Peyer's patch (tissue), 4 donors: ENCODE measurements around the gene FAS.

ENCODE experiments used
- CTCF ChIP-seq, 6 experiments: fragments of 450-650 bp in 4 of 6; fragments of 200-600 bp in 2 of 6; sonication (generic) in 1 of 6; IDR thresholded peaks; one replicate each; pipeline ENCODE4 v1.5.1; 2017 to 2019; ENCODE audit warnings: antibody characterized with exemption in 6 of 6, mild to moderate bottlenecking in 3 of 6, moderate library complexity in 1 of 6
- POLR2A ChIP-seq, 2 donors: fragments of 450-650 bp; IDR thresholded peaks; one replicate each; pipeline ENCODE4 v1.5.1; 2017; ENCODE audit warnings: antibody characterized with exemption in 2 of 2, mild to moderate bottlenecking in 2 of 2, moderate library complexity in 2 of 2

GRCh38 chr10:88987243-88987725 is 3.3 kb upstream of the FAS start:
- no peak for TF ChIP-seq POLR2A (IDR thresholded peaks at IDR 0.05)
- no peak for TF ChIP-seq CTCF (IDR thresholded peaks at IDR 0.05)
